Embryonic facial prominence (tissue), 1 donor: Measurements from ENCODE around the gene CLTCL1.
"Not testable (repeated sequence)": the region's sequence is repeated elsewhere in the genome, so short reads cannot be mapped to it uniquely, and the experiment has no call there.

Experiments used
- DNase-seq: peaks from one replicate; pipeline ENCODE4 v3.0.0-alpha.2; 2016; ENCODE audit errors: extremely low spot score

CLTCL1 gene

GRCh38 chr22:19218541-19219233 is 72.8 kb downstream of the CLTCL1 start:
- no peak for DNase-seq

GRCh38 chr22:19216579-19216978 is 74.9 kb downstream of the CLTCL1 start:
- no peak for DNase-seq

- DNase-seq = no peak
Observed at GRCh38 chr22:19215360-19215759, 76.2 kb downstream of the CLTCL1 start.

GRCh38 chr22:19214078-19214473 is 77.4 kb downstream of the CLTCL1 start:
- DNase-seq = no peak

- no peak for DNase-seq
Observed at GRCh38 chr22:19213442-19214077, 78.0 kb downstream of the CLTCL1 start.

- DNase-seq = no peak
Observed at GRCh38 chr22:19213001-19213400, 78.5 kb downstream of the CLTCL1 start.

GRCh38 chr22:19212302-19212870 is 79.1 kb downstream of the CLTCL1 start:
- DNase-seq = no peak

GRCh38 chr22:19210188-19210587 is 81.3 kb downstream of the CLTCL1 start:
- DNase-seq = no peak

- no peak for DNase-seq
Observed at GRCh38 chr22:19208287-19208847, 83.2 kb downstream of the CLTCL1 start.

GRCh38 chr22:19207884-19208283 is 83.6 kb downstream of the CLTCL1 start:
- DNase-seq = no peak

GRCh38 chr22:19207401-19207808 is 84.1 kb downstream of the CLTCL1 start:
- no peak for DNase-seq

- DNase-seq = no peak
Observed at GRCh38 chr22:19206287-19206686, 85.2 kb downstream of the CLTCL1 start.

- DNase-seq = no peak
Observed at GRCh38 chr22:19204640-19205039, 86.9 kb downstream of the CLTCL1 start.

GRCh38 chr22:19203834-19204233 is 87.7 kb downstream of the CLTCL1 start:
- no peak for DNase-seq

GRCh38 chr22:19202799-19203186 is 88.7 kb downstream of the CLTCL1 start:
- not testable (repeated sequence) for DNase-seq

GRCh38 chr22:19201869-19202798 is 89.4 kb downstream of the CLTCL1 start:
- DNase-seq = no peak

GRCh38 chr22:19201130-19201868 is 90.2 kb downstream of the CLTCL1 start:
- no peak for DNase-seq

GRCh38 chr22:19199479-19199878 is 92.0 kb downstream of the CLTCL1 start:
- DNase-seq = no peak

- no peak for DNase-seq
Observed at GRCh38 chr22:19197997-19198865, 93.3 kb downstream of the CLTCL1 start.
